GM18526 (cell line): Measurements from ENCODE around the gene TNS3.

Experiments used
- POLR2A ChIP-seq: IDR thresholded peaks from 3 replicates; pipeline ENCODE4 v1.6.1; 2011; ENCODE audit not compliant: insufficient read length; ENCODE audit errors: extremely low read depth

The TNS3 gene

GRCh38 chr7:47368190-47368812 lies 213.6 kb downstream of the TNS3 start:
- no peak for TF ChIP-seq POLR2A

GRCh38 chr7:47367369-47367768 lies 214.5 kb downstream of the TNS3 start:
- TF ChIP-seq POLR2A, result no peak

- no peak for TF ChIP-seq POLR2A
Measured at GRCh38 chr7:47366960-47367359, 215.0 kb downstream of the TNS3 start.

- TF ChIP-seq POLR2A, result no peak
Measured at GRCh38 chr7:47366211-47366610, 215.7 kb downstream of the TNS3 start.

GRCh38 chr7:47362984-47363383 lies 218.9 kb downstream of the TNS3 start:
- TF ChIP-seq POLR2A, result no peak

GRCh38 chr7:47361746-47362215 lies 220.1 kb downstream of the TNS3 start:
- no peak for TF ChIP-seq POLR2A

- TF ChIP-seq POLR2A, result no peak
Measured at GRCh38 chr7:47361236-47361635, 220.7 kb downstream of the TNS3 start.

- TF ChIP-seq POLR2A, result no peak
Measured at GRCh38 chr7:47360301-47360900, 221.5 kb downstream of the TNS3 start.

- TF ChIP-seq POLR2A, result no peak
Measured at GRCh38 chr7:47358944-47359588, 222.8 kb downstream of the TNS3 start.

- TF ChIP-seq POLR2A, result no peak
Measured at GRCh38 chr7:47358357-47358756, 223.6 kb downstream of the TNS3 start.

- no peak for TF ChIP-seq POLR2A
Measured at GRCh38 chr7:47357863-47358262, 224.0 kb downstream of the TNS3 start.

- TF ChIP-seq POLR2A, result no peak
Measured at GRCh38 chr7:47357361-47357760, 224.6 kb downstream of the TNS3 start.

GRCh38 chr7:47356261-47356660 lies 225.7 kb downstream of the TNS3 start:
- no peak for TF ChIP-seq POLR2A

GRCh38 chr7:47355684-47356083 lies 226.2 kb downstream of the TNS3 start:
- no peak for TF ChIP-seq POLR2A

- no peak for TF ChIP-seq POLR2A
Measured at GRCh38 chr7:47354831-47355541, 226.9 kb downstream of the TNS3 start.

- TF ChIP-seq POLR2A, result no peak
Measured at GRCh38 chr7:47354071-47354470, 227.8 kb downstream of the TNS3 start.

GRCh38 chr7:47352394-47352968 lies 229.4 kb downstream of the TNS3 start:
- TF ChIP-seq POLR2A, result no peak
